ENCODE results near the gene ZNF385A.

- TF ChIP-seq, protein P1, sequence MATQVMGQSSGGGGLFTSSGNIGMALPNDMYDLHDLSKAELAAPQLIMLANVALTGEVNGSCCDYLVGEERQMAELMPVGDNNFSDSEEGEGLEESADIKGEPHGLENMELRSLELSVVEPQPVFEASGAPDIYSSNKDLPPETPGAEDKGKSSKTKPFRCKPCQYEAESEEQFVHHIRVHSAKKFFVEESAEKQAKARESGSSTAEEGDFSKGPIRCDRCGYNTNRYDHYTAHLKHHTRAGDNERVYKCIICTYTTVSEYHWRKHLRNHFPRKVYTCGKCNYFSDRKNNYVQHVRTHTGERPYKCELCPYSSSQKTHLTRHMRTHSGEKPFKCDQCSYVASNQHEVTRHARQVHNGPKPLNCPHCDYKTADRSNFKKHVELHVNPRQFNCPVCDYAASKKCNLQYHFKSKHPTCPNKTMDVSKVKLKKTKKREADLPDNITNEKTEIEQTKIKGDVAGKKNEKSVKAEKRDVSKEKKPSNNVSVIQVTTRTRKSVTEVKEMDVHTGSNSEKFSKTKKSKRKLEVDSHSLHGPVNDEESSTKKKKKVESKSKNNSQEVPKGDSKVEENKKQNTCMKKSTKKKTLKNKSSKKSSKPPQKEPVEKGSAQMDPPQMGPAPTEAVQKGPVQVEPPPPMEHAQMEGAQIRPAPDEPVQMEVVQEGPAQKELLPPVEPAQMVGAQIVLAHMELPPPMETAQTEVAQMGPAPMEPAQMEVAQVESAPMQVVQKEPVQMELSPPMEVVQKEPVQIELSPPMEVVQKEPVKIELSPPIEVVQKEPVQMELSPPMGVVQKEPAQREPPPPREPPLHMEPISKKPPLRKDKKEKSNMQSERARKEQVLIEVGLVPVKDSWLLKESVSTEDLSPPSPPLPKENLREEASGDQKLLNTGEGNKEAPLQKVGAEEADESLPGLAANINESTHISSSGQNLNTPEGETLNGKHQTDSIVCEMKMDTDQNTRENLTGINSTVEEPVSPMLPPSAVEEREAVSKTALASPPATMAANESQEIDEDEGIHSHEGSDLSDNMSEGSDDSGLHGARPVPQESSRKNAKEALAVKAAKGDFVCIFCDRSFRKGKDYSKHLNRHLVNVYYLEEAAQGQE (IDR thresholded peaks at IDR 0.05; ENCODE audit: insufficient read depth in 1 of 2, low read depth in 2 of 2, low read length in 2 of 2), result no peak
- TF ChIP-seq TAF1 (IDR thresholded peaks at IDR 0.05; ENCODE audit: borderline replicate concordance, insufficient read depth, low read length) (no peak), POLR2AphosphoS5 (IDR thresholded peaks at IDR 0.05; ENCODE audit: low read depth, low read length) (no peak), SIN3A (IDR thresholded peaks at IDR 0.05; ENCODE audit: borderline replicate concordance, insufficient read depth, low read length) (no peak), FOXP2 (optimal IDR thresholded peaks at IDR 0.05; ENCODE audit: borderline replicate concordance, extremely low read depth, extremely low read length, insufficient read depth) (peak; percentile 72)
These were observed 32.5 kb downstream of the ZNF385A start for GRCh38 chr12:54352022-54352531.

All from PFSK-1 (cell line).